K562 (cell line): ENCODE results near the gene COP1. TPM values are rescaled to one million over a fixed set of nuclear protein-coding genes. Genes with fewer than 3 reads are reported as not detected.

ENCODE experiments used
- ATAC-seq: fragments of 200-7000 bp; cut with Tn5 transposase; 3 replicates; pipeline ENCODE4 v1.9.1; 2020; ENCODE audit warnings: moderate library complexity
- BruUV-seq: library from RNA; stranded (reverse); fragments of 400-500 nt; replicated peaks from 2 replicates; lab custom pipeline; 2021; lab: Mats Ljungman, UMichigan
- CTCF ChIA-PET: fragments of 300-600 bp; formaldehyde crosslinking; extraction: SDS; loops from one replicate; lab custom pipeline; 2021; ENCODE audit warnings: low intra/inter-chr PET ratio; lab: Yijun Ruan, JAX
- POLR2A ChIA-PET: fragments of 300-600, 350-650 bp; sonication (Branson Sonifier 250); formaldehyde crosslinking; extraction: SDS; loops from one replicate; lab custom pipeline; 2021; ENCODE audit warnings: antibody characterized with exemption, inconsistent platforms; lab: Yijun Ruan, JAX
- DNase-seq, 4 experiments: peaks; one replicate each; pipeline versions ENCODE4 v3.0.0 to v3.0.0-alpha.2; 2011 to 2018; ENCODE audit warnings: low spot score in 3 of 4, mixed read lengths in 3 of 4; ENCODE audit errors: extremely low read depth in 1 of 4
- FAIRE-seq: peaks from 2 replicates; lab custom pipeline; 2011; peaks lifted over from hg19 to GRCh38; lab: Jason Lieb, UNC
- H2AFZ ChIP-seq: 2 replicates; pipeline ENCODE4 v1.6.0; 2011; ENCODE audit warnings: low read depth, low read length, control low read depth, inconsistent platforms
- H3K27ac ChIP-seq: fragments of 200-600 bp; 3 replicates; pipeline ENCODE4 v1.8.0; 2011; ENCODE audit warnings: low read depth, mild to moderate bottlenecking, control low read depth, inconsistent platforms, low read length, moderate library complexity, mixed read lengths; ENCODE audit errors: extremely low read depth
- H3K27me3 ChIP-seq, 2 experiments: fragments of 300-600 bp in 1 of 2; 2 replicates in 1 of 2; 3 replicates in 1 of 2; pipeline versions ENCODE4 v1.6.0 to v1.8.0; 2011; ENCODE audit warnings: inconsistent platforms in 2 of 2, low read length in 2 of 2, mild to moderate bottlenecking in 1 of 2, mixed read lengths in 1 of 2, moderate library complexity in 1 of 2; ENCODE audit not compliant: control insufficient read depth in 2 of 2, insufficient read depth in 2 of 2
- H3K36me3 ChIP-seq: fragments of 300-600 bp; 3 replicates; pipeline ENCODE4 v1.8.0; 2011; ENCODE audit warnings: mild to moderate bottlenecking, low read length, inconsistent platforms; ENCODE audit not compliant: control insufficient read depth, insufficient read depth
- H3K4me1 ChIP-seq, 2 experiments: fragments of 200-600 bp in 1 of 2; replicated peaks in 1 of 2; 2 replicates in 1 of 2; 3 replicates in 1 of 2; pipeline versions ENCODE4 v1.5.1 to v1.8.0; 2011; ENCODE audit warnings: inconsistent platforms in 2 of 2, low read length in 2 of 2, mild to moderate bottlenecking in 1 of 2, mixed read lengths in 1 of 2, moderate library complexity in 1 of 2; ENCODE audit not compliant: control insufficient read depth in 2 of 2, insufficient read depth in 2 of 2
- H3K4me2 ChIP-seq: 2 replicates; pipeline ENCODE4 v1.6.1; 2011; ENCODE audit warnings: low read length, control low read depth, inconsistent platforms, mixed read lengths; ENCODE audit not compliant: insufficient read depth
- H3K4me3 ChIP-seq: fragments of 200-600 bp; sonication (generic), shearing (Covaris generic); 2 replicates; pipeline ENCODE4 v1.5.1; 2016; ENCODE audit warnings: control low read depth, inconsistent platforms
- H3K79me2 ChIP-seq: fragments of 200-600 bp; 3 replicates; pipeline ENCODE4 v1.8.0; 2011; ENCODE audit warnings: low read length, inconsistent platforms; ENCODE audit not compliant: control insufficient read depth, insufficient read depth
- H3K9ac ChIP-seq, 2 experiments: 2 replicates each; pipeline versions ENCODE4 v1.6.0 to v1.6.1; 2011; ENCODE audit warnings: low read depth in 2 of 2, low read length in 2 of 2, control low read depth in 1 of 2, inconsistent platforms in 1 of 2, mild to moderate bottlenecking in 1 of 2, mixed read lengths in 1 of 2; ENCODE audit not compliant: insufficient read depth in 1 of 2
- H3K9me1 ChIP-seq: one replicate; pipeline ENCODE4 v1.6.0; 2011; ENCODE audit warnings: inconsistent platforms, mild to moderate bottlenecking, low read length, moderate library complexity; ENCODE audit not compliant: control insufficient read depth, insufficient read depth
- H3K9me3 ChIP-seq: replicated peaks from 2 replicates; pipeline ENCODE4 v1.5.1; 2011; ENCODE audit warnings: low read depth, low read length, inconsistent platforms; ENCODE audit not compliant: control insufficient read depth, insufficient read depth
- H4K20me1 ChIP-seq: replicated peaks from 2 replicates; pipeline ENCODE4 v1.6.1; 2011; ENCODE audit warnings: low read length, inconsistent platforms, mixed read lengths; ENCODE audit not compliant: control insufficient read depth, insufficient read depth
- ZSCAN32 ChIP-seq: fragments of 450-650 bp; formaldehyde crosslinking; IDR thresholded peaks from 2 replicates; pipeline ENCODE4 v1.4.0; 2020; ENCODE audit warnings: mild to moderate bottlenecking, moderate library complexity
- WGBS: fragments of 100-300 bp; shearing (Covaris generic); methylation state at CpG from one replicate; pipeline ENCODE4 v1.1.6; 2016; ENCODE audit warnings: low coverage, mixed read lengths; ENCODE audit not compliant: insufficient coverage; ENCODE audit errors: missing lambda C conversion rate; 5-methylcytosine and 5-hydroxymethylcytosine counted together
- in situ Hi-C: fragments of 300-500 bp; cut with MboI; formaldehyde crosslinking; loops from 4 replicates; pipeline ENCODE4 v1.15.0; 2018; ENCODE audit warnings: inconsistent platforms, mixed read lengths
- intact Hi-C: fragments of 100-400 bp; cut with micrococcal nuclease; formaldehyde crosslinking; loops from 2 replicates; pipeline ENCODE4 v1.14.2; 2022
- polyA plus RNA-seq, 8 experiments: library from polyadenylated mRNA; depleted of rRNA in 4 of 8; stranded (reverse) in 5 of 8; unstranded in 3 of 8; fragments of >200 nt; fragmentation: Nextera tagmentation in 2 of 8; fragmentation: Illumina TruSeq in 1 of 8; extraction: Ambion mirVana in 2 of 8; extraction: Trizol in 1 of 8; gene quantifications; 2 replicates each; pipeline versions ENCODE4 v1.2.1 to v1.2.3, GENCODE V29; 2011 to 2014; ENCODE audit warnings: inconsistent platforms in 1 of 8, missing spikeins in 1 of 8
- total RNA-seq, 7 experiments: library from RNA; depleted of rRNA in 6 of 7; stranded (reverse); fragments of >200 nt in 6 of 7; fragmentation: Illumina TruSeq in 2 of 7; extraction: Trizol in 2 of 7; gene quantifications; 2 replicates each; pipeline versions ENCODE4 v1.2.1 to v1.2.3, GENCODE V29; 2011 to 2021; ENCODE audit warnings: low replicate concordance in 1 of 7
- TF ChIP-seq, protein P1 (sequence below): fragments of 450-650 bp; IDR thresholded peaks from 2 replicates; pipeline ENCODE4 v1.6.1; 2016; ENCODE audit warnings: low read depth

The COP1 gene
- total and polyA plus RNA-seq, 9 of the 15 experiments (the other 6 are each of a cell fraction or from before 2014, with no cell fraction given), result 25.8 to 77.7 (median 58.6) TPM

- TF ChIP-seq, protein P1, sequence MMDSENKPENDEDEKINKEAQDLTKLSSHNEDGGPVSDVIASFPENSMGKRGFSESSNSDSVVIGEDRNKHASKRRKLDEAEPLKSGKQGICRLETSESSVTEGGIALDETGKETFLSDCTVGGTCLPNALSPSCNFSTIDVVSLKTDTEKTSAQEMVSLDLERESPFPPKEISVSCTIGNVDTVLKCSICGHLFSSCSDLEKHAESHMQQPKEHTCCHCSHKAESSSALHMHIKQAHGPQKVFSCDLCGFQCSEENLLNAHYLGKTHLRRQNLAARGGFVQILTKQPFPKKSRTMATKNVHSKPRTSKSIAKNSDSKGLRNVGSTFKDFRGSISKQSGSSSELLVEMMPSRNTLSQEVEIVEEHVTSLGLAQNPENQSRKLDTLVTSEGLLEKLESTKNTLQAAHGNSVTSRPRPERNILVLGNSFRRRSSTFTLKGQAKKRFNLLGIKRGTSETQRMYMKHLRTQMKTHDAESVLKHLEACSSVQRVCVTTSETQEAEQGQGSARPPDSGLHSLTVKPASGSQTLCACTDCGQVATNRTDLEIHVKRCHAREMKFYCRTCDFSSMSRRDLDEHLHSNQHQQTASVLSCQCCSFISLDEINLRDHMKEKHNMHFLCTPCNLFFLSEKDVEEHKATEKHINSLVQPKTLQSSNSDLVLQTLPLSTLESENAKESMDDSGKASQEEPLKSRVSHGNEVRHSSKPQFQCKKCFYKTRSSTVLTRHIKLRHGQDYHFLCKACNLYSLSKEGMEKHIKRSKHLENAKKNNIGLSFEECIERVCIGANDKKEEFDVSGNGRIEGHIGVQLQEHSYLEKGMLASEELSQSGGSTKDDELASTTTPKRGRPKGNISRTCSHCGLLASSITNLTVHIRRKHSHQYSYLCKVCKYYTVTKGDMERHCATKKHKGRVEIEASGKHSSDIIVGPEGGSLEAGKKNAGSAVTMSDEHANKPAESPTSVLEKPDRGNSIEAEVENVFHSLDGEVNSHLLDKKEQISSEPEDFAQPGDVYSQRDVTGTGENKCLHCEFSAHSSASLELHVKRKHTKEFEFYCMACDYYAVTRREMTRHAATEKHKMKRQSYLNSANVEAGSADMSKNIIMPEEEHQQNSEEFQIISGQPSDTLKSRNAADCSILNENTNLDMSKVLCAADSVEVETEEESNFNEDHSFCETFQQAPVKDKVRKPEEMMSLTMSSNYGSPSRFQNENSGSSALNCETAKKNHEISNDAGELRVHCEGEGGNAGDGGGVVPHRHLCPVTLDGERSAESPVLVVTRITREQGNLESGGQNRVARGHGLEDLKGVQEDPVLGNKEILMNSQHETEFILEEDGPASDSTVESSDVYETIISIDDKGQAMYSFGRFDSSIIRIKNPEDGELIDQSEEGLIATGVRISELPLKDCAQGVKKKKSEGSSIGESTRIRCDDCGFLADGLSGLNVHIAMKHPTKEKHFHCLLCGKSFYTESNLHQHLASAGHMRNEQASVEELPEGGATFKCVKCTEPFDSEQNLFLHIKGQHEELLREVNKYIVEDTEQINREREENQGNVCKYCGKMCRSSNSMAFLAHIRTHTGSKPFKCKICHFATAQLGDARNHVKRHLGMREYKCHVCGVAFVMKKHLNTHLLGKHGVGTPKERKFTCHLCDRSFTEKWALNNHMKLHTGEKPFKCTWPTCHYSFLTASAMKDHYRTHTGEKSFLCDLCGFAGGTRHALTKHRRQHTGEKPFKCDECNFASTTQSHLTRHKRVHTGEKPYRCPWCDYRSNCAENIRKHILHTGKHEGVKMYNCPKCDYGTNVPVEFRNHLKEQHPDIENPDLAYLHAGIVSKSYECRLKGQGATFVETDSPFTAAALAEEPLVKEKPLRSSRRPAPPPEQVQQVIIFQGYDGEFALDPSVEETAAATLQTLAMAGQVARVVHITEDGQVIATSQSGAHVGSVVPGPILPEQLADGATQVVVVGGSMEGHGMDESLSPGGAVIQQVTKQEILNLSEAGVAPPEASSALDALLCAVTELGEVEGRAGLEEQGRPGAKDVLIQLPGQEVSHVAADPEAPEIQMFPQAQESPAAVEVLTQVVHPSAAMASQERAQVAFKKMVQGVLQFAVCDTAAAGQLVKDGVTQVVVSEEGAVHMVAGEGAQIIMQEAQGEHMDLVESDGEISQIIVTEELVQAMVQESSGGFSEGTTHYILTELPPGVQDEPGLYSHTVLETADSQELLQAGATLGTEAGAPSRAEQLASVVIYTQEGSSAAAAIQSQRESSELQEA, result no peak
- no peak for TF ChIP-seq ZSCAN32 (CRISPR knock-in tag)
- TF ChIP-seq, all 486 proteins: peak for 0
Measured at GRCh38 chr1:176199707-176200106, 7.4 kb downstream of the COP1 start (continued).

GRCh38 chr1:176198413-176198812 is 8.7 kb downstream of the COP1 start:
- 97% methylated on average over 2 of the region's 2 CpGs for whole genome bisulfite sequencing
- no peak overlapping the region for H3K27ac ChIP-seq
- POLR2A ChIA-PET, result interaction anchor here (0.6 kb wide), 1 partner anchor 35 kb away, joined by 3 read pairs; no protein-coding TSS in a partner anchor

More at GRCh38 chr1:176198413-176198812, 8.7 kb downstream of the COP1 start:
- H3K4me1 ChIP-seq, result peaks cover 0 to 4% of the 10 kb centered on the region in 2 experiments; a peak in 1 of 5 replicates
- CTCF ChIA-PET, result no interaction called here
- in situ Hi-C loops, result no loop called here
- FAIRE-seq, result no peak
- H3K9me3 ChIP-seq, result no peaks in the 10 kb centered on the region
- H3K9ac ChIP-seq, result no peak overlapping the region
- no peak overlapping the region for H3K4me2 ChIP-seq
- BruUV-seq, result no TSS peak
- no peak overlapping the region for H3K4me3 ChIP-seq
- H3K27me3 ChIP-seq, result no peaks in the 10 kb centered on the region
- H3K9me1 ChIP-seq, result no peaks in the 10 kb centered on the region
- intact Hi-C loops, result no loop called here
- peaks cover 99% of the 10 kb centered on the region for H3K79me2 ChIP-seq
- no peaks in the 10 kb centered on the region for H4K20me1 ChIP-seq
- no peak overlapping the region for H2AFZ ChIP-seq
- no peak for ATAC-seq
- no peak for DNase-seq
- H3K36me3 ChIP-seq, result no peaks in the 10 kb centered on the region
